SIG-M5 treated with dmso at 0.1 percent for 504 hours (cell line): Measurements from ENCODE around the gene RNF123.

Experiments
- DNase-seq: peaks from one replicate; lab custom pipeline; 2025; ENCODE audit not compliant: unreplicated experiment; lab: John Stamatoyannopoulos, UW

Gene RNF123

DNA sequence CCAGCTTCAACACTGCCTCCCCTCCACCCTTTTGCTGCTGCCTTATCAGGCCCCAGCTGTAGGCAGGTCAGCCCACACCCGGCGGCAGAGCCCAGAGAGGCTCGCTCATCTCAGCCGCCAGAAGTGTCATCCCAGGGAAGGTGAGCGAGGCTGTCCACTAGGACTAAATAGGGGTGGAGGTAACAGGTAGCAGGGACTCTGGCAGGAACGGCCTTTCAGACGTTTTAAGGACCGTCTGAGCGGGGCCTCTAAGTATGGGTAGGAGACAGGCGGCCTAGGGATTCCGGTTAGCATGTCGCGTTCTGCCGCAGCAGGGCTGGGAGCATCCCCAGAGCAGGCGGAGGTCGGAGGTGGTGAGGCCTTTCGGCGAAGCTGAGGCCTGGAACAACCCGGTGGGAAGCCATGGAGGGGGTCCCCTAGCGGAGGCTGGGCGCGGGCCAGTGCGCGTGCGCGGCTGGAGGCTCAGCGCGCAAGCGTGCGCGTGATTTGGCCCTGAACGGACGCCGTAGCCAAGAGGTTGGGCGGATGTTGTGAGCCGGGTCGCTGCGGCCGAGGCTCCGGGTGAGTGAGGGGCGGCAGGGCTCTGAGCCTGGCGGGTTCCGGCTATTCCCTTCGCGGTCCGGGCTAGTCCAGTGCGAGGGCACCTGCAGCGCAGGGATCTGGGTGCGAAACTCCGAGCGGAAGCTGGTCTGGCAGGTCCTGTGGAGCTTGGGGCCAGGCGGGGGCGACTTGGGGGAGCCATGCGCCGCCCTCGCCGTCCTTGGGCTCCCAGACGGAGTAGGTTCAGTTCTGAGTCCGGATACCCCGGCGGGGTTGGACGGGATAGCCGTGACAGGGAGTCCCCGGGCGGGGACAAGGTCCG is at the start of gene RNF123, which contains the start of gene MST1:
Gene RNF123 (plus strand): TSS at position 512 of the 862 bp plus-strand sequence. CDS start 1,609 bp downstream, outside the sequence.
Gene MST1 (minus strand): TSS at position 429 of the 862 bp plus-strand sequence. CDS start 783 bp downstream, outside the sequence.
- DNase-seq, result no peak

GRCh38 chr3:49641292-49641691 is 48.1 kb upstream of the RNF123 start:
- DNase-seq, result no peak

- DNase-seq, result no peak
These were observed 47.2 kb upstream of the RNF123 start for GRCh38 chr3:49641921-49642707.

DNA sequence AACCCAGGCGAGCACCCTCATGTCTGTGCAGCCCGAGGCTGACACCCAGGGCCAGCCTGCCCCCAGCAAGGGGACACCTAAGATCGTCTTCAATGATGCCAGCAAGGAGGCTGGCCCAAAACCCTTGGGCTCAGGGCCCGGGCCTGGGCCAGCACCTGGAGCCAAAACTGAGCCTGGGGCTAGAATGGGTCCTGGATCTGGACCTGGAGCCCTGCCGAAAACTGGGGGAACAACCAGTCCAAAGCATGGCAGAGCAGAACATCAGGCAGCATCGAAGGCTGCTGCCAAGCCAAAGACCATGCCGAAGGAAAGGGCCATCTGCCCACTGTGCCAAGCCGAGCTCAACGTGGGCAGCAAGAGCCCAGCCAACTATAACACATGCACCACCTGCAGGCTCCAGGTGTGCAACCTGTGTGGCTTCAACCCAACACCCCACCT is 46.6 kb upstream of the RNF123 start:
- no peak for DNase-seq

GRCh38 chr3:49644684-49645083 is 44.7 kb upstream of the RNF123 start:
- DNase-seq, result no peak

DNA sequence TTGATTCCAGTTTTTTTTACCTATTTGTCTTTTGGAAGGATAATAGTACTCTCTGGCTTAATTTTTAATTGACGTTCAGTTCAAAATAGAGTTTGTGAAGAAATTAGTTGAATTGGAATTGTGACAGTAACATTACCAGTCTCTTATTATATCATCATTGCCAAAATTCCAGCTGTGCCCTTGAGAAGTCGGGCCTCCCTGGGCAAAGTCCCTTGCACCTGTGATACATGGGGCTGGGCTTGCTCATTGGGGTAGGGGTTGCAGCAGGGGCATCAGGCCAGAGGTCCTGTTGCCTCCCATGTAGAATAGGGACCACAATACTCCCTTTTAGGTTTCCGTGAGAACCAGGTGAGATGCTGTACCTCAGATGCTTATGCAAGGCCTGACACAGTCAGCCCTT is 43.1 kb upstream of the RNF123 start:
- DNase-seq, result no peak

- no peak for DNase-seq
These were observed 41.6 kb upstream of the RNF123 start for GRCh38 chr3:49647741-49648140.

- no peak for DNase-seq
These were observed 40.9 kb upstream of the RNF123 start for GRCh38 chr3:49648354-49649019.

GRCh38 chr3:49649576-49649975 is 39.8 kb upstream of the RNF123 start:
- no peak for DNase-seq

DNA sequence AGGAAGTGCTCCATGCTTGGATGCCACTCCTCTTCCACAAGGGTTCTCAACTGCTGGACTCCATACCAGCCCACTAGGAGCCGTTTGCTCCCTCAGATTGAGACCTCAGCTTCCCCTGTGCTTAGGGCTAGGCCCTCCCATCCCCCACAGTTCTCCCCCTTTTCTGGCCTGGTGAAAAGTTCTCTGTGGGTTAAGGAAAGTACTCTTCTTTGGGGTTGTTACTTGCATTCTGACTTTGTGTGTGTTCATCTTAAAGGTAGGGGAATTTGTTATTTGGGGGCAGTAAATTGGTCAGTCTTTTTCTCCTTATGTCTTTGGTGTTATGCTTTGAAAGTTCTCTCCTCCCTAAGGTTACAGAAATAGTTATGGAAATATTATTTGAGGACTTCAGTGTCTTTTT is 39.2 kb upstream of the RNF123 start:
- DNase-seq, result no peak

DNA sequence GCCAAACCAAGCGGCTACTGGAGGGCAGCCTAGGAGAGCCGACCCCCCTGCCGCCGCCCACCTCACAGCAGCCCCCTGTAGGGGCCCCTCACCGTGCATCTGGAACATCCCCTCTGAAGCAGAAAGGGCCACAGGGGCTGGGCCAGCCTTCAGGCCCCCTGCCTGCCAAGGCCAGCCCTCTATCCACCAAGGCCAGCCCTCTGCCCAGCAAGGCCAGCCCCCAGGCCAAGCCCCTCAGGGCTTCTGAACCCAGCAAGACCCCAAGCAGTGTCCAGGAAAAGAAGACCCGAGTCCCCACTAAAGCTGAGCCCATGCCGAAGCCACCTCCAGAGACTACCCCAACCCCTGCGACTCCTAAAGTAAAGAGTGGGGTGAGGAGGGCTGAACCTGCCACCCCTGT is 38.7 kb upstream of the RNF123 start:
- no peak for DNase-seq

DNA sequence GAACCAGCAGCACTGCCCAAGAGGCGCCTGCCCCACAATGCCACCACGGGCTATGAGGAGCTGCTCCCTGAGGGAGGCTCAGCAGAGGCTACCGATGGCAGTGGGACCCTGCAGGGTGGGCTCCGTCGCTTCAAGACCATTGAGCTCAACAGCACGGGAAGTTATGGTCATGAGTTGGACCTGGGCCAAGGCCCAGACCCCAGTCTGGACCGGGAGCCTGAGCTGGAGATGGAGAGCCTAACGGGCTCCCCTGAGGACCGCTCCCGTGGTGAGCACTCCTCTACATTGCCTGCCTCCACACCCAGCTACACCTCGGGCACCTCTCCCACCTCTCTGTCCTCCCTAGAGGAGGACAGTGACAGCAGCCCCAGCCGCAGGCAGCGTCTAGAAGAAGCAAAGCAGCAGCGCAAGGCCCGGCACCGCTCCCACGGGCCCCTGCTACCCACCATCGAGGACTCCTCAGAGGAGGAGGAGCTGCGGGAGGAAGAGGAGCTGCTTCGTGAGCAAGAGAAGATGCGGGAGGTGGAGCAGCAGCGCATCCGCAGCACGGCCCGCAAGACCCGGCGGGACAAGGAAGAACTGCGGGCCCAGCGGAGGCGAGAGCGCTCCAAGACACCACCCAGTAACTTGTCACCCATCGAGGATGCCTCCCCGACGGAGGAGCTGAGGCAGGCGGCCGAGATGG is 37.0 kb upstream of the RNF123 start:
- no peak for DNase-seq

DNA sequence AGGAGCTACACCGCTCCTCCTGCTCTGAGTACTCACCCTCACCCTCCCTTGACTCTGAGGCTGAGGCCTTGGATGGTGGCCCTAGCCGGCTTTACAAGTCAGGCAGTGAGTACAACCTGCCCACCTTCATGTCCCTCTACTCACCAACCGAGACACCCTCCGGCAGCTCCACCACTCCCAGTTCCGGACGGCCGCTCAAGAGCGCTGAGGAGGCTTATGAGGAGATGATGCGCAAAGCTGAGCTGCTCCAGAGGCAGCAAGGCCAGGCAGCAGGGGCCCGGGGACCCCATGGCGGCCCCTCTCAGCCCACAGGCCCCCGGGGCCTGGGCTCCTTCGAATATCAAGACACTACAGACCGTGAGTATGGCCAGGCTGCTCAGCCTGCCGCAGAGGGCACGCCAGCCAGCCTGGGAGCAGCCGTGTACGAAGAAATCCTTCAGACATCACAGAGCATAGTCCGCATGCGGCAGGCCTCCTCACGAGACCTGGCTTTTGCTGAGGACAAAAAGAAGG is 36.4 kb upstream of the RNF123 start:
- no peak for DNase-seq

GRCh38 chr3:49653621-49654020 is 35.7 kb upstream of the RNF123 start:
- DNase-seq, result no peak

DNA sequence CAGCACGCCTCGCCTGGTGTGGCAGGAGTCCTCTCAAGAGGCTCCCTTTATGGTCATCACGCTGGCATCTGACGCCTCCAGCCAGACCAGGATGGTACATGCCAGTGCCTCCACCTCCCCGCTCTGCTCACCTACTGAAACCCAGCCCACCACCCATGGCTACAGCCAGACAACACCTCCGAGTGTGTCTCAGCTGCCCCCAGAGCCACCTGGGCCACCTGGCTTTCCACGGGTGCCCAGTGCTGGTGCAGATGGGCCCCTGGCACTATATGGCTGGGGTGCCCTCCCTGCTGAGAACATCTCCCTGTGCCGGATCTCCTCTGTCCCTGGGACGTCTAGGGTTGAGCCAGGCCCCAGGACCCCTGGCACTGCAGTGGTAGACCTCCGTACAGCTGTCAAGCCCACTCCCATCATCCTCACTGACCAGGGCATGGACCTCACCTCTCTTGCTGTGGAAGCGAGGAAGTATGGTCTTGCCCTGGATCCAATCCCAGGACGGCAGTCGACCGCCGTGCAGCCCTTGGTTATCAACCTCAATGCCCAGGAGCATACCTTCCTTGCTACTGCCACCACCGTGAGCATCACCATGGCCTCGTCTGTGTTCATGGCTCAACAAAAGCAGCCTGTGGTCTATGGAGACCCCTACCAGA is 35.1 kb upstream of the RNF123 start:
- no peak for DNase-seq

- no peak for DNase-seq
These were observed 34.3 kb upstream of the RNF123 start for GRCh38 chr3:49654955-49655556.

GRCh38 chr3:49655731-49656285 is 33.5 kb upstream of the RNF123 start:
- no peak for DNase-seq

GRCh38 chr3:49656541-49657112 is 32.7 kb upstream of the RNF123 start:
- DNase-seq, result peak; percentile 79
